IMR-90 (cell line): Measurements from ENCODE around the gene CFAP119. TPM values are rescaled to one million over a fixed set of nuclear protein-coding genes. Genes with fewer than 3 reads are reported as not detected.
"Not testable (repeated sequence)": the region's sequence is repeated elsewhere in the genome, so short reads cannot be mapped to it uniquely, and the experiment has no call there.

Source experiments
- ATAC-seq: fragments of 200-7000 bp; cut with Tn5 transposase; 2 replicates; pipeline ENCODE4 v1.9.1; 2020; ENCODE audit warnings: low read depth, mild to moderate bottlenecking, moderate library complexity
- BruUV-seq: library from RNA; stranded (reverse); fragments of 400-500 nt; replicated peaks from 2 replicates; lab custom pipeline; 2021; lab: Mats Ljungman, UMichigan
- CTCF ChIA-PET: fragments of 300-600 bp; formaldehyde crosslinking; extraction: SDS; loops from one replicate; lab custom pipeline; 2021; ENCODE audit warnings: antibody characterized with exemption; lab: Yijun Ruan, JAX
- POLR2A ChIA-PET: fragments of 300-600 bp; sonication (Branson Sonifier 250); formaldehyde crosslinking; loops from one replicate; lab custom pipeline; 2022; ENCODE audit warnings: antibody characterized with exemption; ENCODE audit not compliant: unreplicated experiment; lab: Charles Lee
- DNase-seq: peaks from one replicate; pipeline ENCODE4 v3.0.0; 2013
- H2AFZ ChIP-seq: replicated peaks from 2 replicates; pipeline ENCODE3; 2013; ENCODE audit warnings: low read length, mild to moderate bottlenecking; ENCODE audit not compliant: poor library complexity
- H2AK5ac ChIP-seq: 2 replicates; pipeline ENCODE4 v1.6.1; 2013; ENCODE audit warnings: low read depth, low read length, inconsistent platforms
- H2AK9ac ChIP-seq: replicated peaks from 2 replicates; pipeline ENCODE3; 2013; ENCODE audit warnings: mild to moderate bottlenecking, low read depth, low read length, moderate library complexity; ENCODE audit not compliant: poor library complexity
- H2BK120ac ChIP-seq: 2 replicates; pipeline ENCODE4 v1.6.1; 2013; ENCODE audit warnings: low read depth, low read length, inconsistent platforms
- H2BK15ac ChIP-seq: 3 replicates; pipeline ENCODE4 v1.6.1; 2013; ENCODE audit warnings: low read depth, low read length, inconsistent platforms
- H2BK20ac ChIP-seq: 2 replicates; pipeline ENCODE4 v1.6.1; 2013; ENCODE audit warnings: low read depth, mild to moderate bottlenecking, inconsistent platforms, low read length, moderate library complexity
- H2BK5ac ChIP-seq: 2 replicates; pipeline ENCODE4 v1.6.1; 2013; ENCODE audit warnings: mild to moderate bottlenecking, low read depth, low read length, inconsistent platforms; ENCODE audit not compliant: poor library complexity, severe bottlenecking
- H3K14ac ChIP-seq: replicated peaks from 2 replicates; pipeline ENCODE4 v1.6.1; 2013; ENCODE audit warnings: low read depth, low read length, inconsistent platforms
- H3K18ac ChIP-seq: 2 replicates; pipeline ENCODE4 v1.6.1; 2013; ENCODE audit warnings: low read depth, low read length, control low read depth
- H3K23ac ChIP-seq: 2 replicates; pipeline ENCODE4 v1.6.1; 2013; ENCODE audit warnings: low read depth, low read length, inconsistent platforms
- H3K27ac ChIP-seq: 2 replicates; pipeline ENCODE4 v1.5.1; 2013; ENCODE audit warnings: mild to moderate bottlenecking, control low read depth, low read length; ENCODE audit not compliant: insufficient read depth
- H3K27me3 ChIP-seq: 2 replicates; pipeline ENCODE4 v1.6.1; 2013; ENCODE audit warnings: low read length; ENCODE audit not compliant: control insufficient read depth, insufficient read depth
- H3K36me3 ChIP-seq: 2 replicates; pipeline ENCODE4 v1.6.1; 2013; ENCODE audit warnings: low read length, mixed read lengths; ENCODE audit not compliant: control insufficient read depth, insufficient read depth
- H3K4ac ChIP-seq: 2 replicates; pipeline ENCODE4 v1.6.1; 2013; ENCODE audit warnings: low read depth, low read length, inconsistent platforms
- H3K4me1 ChIP-seq: 2 replicates; pipeline ENCODE4 v1.6.1; 2013; ENCODE audit warnings: low read length, mixed read lengths; ENCODE audit not compliant: control insufficient read depth, insufficient read depth
- H3K4me2 ChIP-seq: 2 replicates; pipeline ENCODE4 v1.6.1; 2013; ENCODE audit warnings: low read depth, mild to moderate bottlenecking, control low read depth, low read length, moderate library complexity
- H3K4me3 ChIP-seq: 2 replicates; pipeline ENCODE4 v1.5.1; 2013; ENCODE audit warnings: low read depth, mild to moderate bottlenecking, control low read depth, low read length, moderate library complexity; ENCODE audit not compliant: insufficient read depth
- H3K56ac ChIP-seq: 2 replicates; pipeline ENCODE4 v1.6.1; 2013; ENCODE audit warnings: low read length, inconsistent platforms; ENCODE audit not compliant: insufficient read depth; ENCODE audit errors: extremely low read depth
- H3K79me1 ChIP-seq, 2 experiments: 2 replicates each; pipeline ENCODE4 v1.6.1; 2013; ENCODE audit warnings: low read length in 2 of 2, inconsistent platforms in 1 of 2, low read depth in 1 of 2
- H3K9ac ChIP-seq: 2 replicates; pipeline ENCODE4 v1.6.1; 2013; ENCODE audit warnings: low read depth, low read length, control low read depth
- H3K9me1 ChIP-seq: 2 replicates; pipeline ENCODE4 v1.6.1; 2013; ENCODE audit warnings: low read length, inconsistent platforms; ENCODE audit not compliant: insufficient read depth
- H3K9me3 ChIP-seq: 2 replicates; pipeline ENCODE4 v1.6.1; 2013; ENCODE audit warnings: low read length; ENCODE audit not compliant: control insufficient read depth, insufficient read depth
- H4K20me1 ChIP-seq: 2 replicates; pipeline ENCODE4 v1.6.1; 2013; ENCODE audit warnings: low read length, inconsistent platforms; ENCODE audit not compliant: insufficient read depth
- H4K5ac ChIP-seq: 2 replicates; pipeline ENCODE4 v1.6.1; 2013; ENCODE audit warnings: mild to moderate bottlenecking, low read depth, low read length, control low read depth
- H4K8ac ChIP-seq, 2 experiments: 2 replicates each; pipeline ENCODE4 v1.6.1; 2013; ENCODE audit warnings: low read depth in 2 of 2, low read length in 2 of 2, control low read depth in 1 of 2, inconsistent platforms in 1 of 2
- H4K91ac ChIP-seq: 2 replicates; pipeline ENCODE4 v1.6.1; 2013; ENCODE audit warnings: low read depth, low read length, inconsistent platforms; ENCODE audit not compliant: insufficient read depth
- WGBS, 2 experiments: methylation state at CpG; one replicate each; pipeline versions ENCODE4 v1.1.5 to v1.1.7; 2013; ENCODE audit warnings: missing lambda C conversion rate in 2 of 2; ENCODE audit not compliant: insufficient read length in 1 of 2; ENCODE audit errors: extremely low coverage in 2 of 2; 5-methylcytosine and 5-hydroxymethylcytosine counted together
- dilution Hi-C: fragments of 300-500 bp; cut with HindIII; formaldehyde crosslinking; loops from one replicate; pipeline ENCODE4 v1.14.3; 2018; ENCODE audit warnings: low sequenced_read_pairs; ENCODE audit not compliant: unreplicated experiment
- in situ Hi-C: fragments of 300-500 bp; cut with MboI; formaldehyde crosslinking; loops from 3 replicates; pipeline ENCODE4 v1.14.3; 2019; ENCODE audit warnings: low sequenced_read_pairs, inconsistent platforms, mixed read lengths
- intact Hi-C: fragments of 100-400 bp; cut with micrococcal nuclease; formaldehyde crosslinking; loops from 2 replicates; pipeline ENCODE4 v1.10.0; 2022
- polyA plus RNA-seq, 3 experiments: library from polyadenylated mRNA; depleted of rRNA; stranded (reverse); fragments of >200 nt; gene quantifications; 2 replicates each; pipeline ENCODE4 v1.2.3, GENCODE V29; 2012; ENCODE audit warnings: low replicate concordance in 1 of 3
- total RNA-seq: library from RNA; depleted of rRNA; stranded (reverse); fragments of >200 nt; gene quantifications from 2 replicates; pipeline ENCODE4 v1.2.3, GENCODE V29; 2012

CFAP119 gene
- total and polyA plus RNA-seq, 2 of the 4 experiments (the other 2 are of a cell fraction): 0.90 to 7.6 TPM

GRCh38 chr16:30809675-30810074 is 47.8 kb upstream of the CFAP119 start:
- H3K18ac ChIP-seq, H4K8ac ChIP-seq, dilution Hi-C loops, H3K27me3 ChIP-seq, H3K9me3 ChIP-seq, H2BK20ac ChIP-seq, BruUV-seq, H3K23ac ChIP-seq, H3K36me3 ChIP-seq, H3K4ac ChIP-seq, H3K4me3 ChIP-seq, H2AK9ac ChIP-seq, H4K91ac ChIP-seq, H3K14ac ChIP-seq, POLR2A ChIA-PET, in situ Hi-C loops, H3K9ac ChIP-seq, H4K20me1 ChIP-seq, DNase-seq, H2BK15ac ChIP-seq, H2AK5ac ChIP-seq, H2BK5ac ChIP-seq, H3K56ac ChIP-seq, H2BK120ac ChIP-seq, CTCF ChIA-PET, H3K4me2 ChIP-seq, H4K5ac ChIP-seq, H3K27ac ChIP-seq, intact Hi-C loops, ATAC-seq, H2AFZ ChIP-seq: not testable (repeated sequence)
- Histone ChIP-seq H3K4me1 (peaks cover 11% of the 10 kb centered on the region), H3K79me1 (peaks cover 8 to 17% of the 10 kb centered on the region in 2 experiments; a peak in 3 of 4 replicates), H3K9me1 (peaks cover 15% of the 10 kb centered on the region; the same call in 1 of the 2 replicates)
- WGBS, 2 experiments: no CpG with 5 or more reads among the region's 5 CpGs

GRCh38 chr16:30808890-30809426 is 47.1 kb upstream of the CFAP119 start:
- H2BK5ac ChIP-seq, H4K20me1 ChIP-seq, H3K18ac ChIP-seq, H3K4ac ChIP-seq, dilution Hi-C loops, H4K8ac ChIP-seq, ATAC-seq, intact Hi-C loops, H2BK120ac ChIP-seq, H3K36me3 ChIP-seq, H2BK15ac ChIP-seq, H3K27ac ChIP-seq, H3K4me3 ChIP-seq, H4K91ac ChIP-seq, H3K14ac ChIP-seq, in situ Hi-C loops, H2AK9ac ChIP-seq, H3K9ac ChIP-seq, H3K4me1 ChIP-seq, H2BK20ac ChIP-seq, H3K4me2 ChIP-seq, POLR2A ChIA-PET, H3K27me3 ChIP-seq, DNase-seq, BruUV-seq, H3K9me3 ChIP-seq, H2AFZ ChIP-seq, H3K23ac ChIP-seq, H2AK5ac ChIP-seq, CTCF ChIA-PET, H4K5ac ChIP-seq, H3K56ac ChIP-seq: not testable (repeated sequence)
- peaks cover 8 to 15% of the 10 kb centered on the region in 2 experiments; a peak in 3 of 4 replicates for H3K79me1 ChIP-seq
- peaks cover 12% of the 10 kb centered on the region; the same call in 1 of the 2 replicates for H3K9me1 ChIP-seq
- no CpG with 5 or more reads among the region's 5 CpGs for WGBS, 2 experiments
